ENCODE data around the gene SGPL1.

DNA sequence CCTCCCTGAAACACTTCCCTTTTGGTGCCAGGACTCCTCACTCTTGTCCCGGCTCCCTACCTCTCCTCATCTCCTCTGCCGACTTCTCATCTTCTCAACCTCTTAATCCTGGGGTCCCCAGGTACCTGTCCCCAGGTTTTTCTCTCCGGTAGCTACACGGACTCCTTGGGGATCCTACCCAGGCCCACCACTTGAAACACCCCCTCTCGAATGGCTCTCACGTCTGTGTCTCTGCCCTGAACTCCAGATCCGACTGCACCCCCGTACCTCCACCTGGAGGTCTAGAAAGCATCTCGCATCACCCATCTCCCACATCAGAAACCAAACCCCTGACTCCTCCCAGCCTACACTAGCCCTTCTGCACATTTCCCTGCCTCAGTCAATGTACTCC, 35.4 kb upstream of the SGPL1 start:
- TF ChIP-seq POLR2A (IDR thresholded peaks at IDR 0.05; ENCODE audit: low read length) (no peak), GATA1 (IDR thresholded peaks at IDR 0.05; ENCODE audit: low read depth, low read length) (no peak)
